Measurements from ENCODE around the gene METRN.
A peak's percentile ranks its signal among the peaks of the same experiment; 100 is the strongest.
"Not testable (repeated sequence)": the region's sequence is repeated elsewhere in the genome, so short reads cannot be mapped to it uniquely, and the experiment has no call there.

METRN gene

GRCh38 chr16:711084-711483 is 3.8 kb upstream of the METRN start:
- DNase-seq = no peak

- peak; percentile 29 for DNase-seq
These were observed 3.2 kb upstream of the METRN start for GRCh38 chr16:711548-712320.

- not testable (repeated sequence) for DNase-seq
These were observed 2.1 kb upstream of the METRN start for GRCh38 chr16:712740-713250.

- DNase-seq = no peak
These were observed 839 bp upstream of the METRN start for GRCh38 chr16:714079-714478.

- no peak for DNase-seq
These were observed 720 bp downstream of the METRN start for GRCh38 chr16:715477-716199.

- DNase-seq = no peak
These were observed 1.3 kb downstream of the METRN start for GRCh38 chr16:716200-716568.

GRCh38 chr16:716768-717325 is 1.9 kb downstream of the METRN start:
- DNase-seq = no peak

GRCh38 chr16:717450-718245 is 2.7 kb downstream of the METRN start:
- no peak for DNase-seq

GRCh38 chr16:718389-718788 is 3.5 kb downstream of the METRN start:
- DNase-seq = no peak

- no peak for DNase-seq
These were observed 4.0 kb downstream of the METRN start for GRCh38 chr16:718922-719321.

- peak; percentile 58 for DNase-seq
These were observed 5.0 kb downstream of the METRN start for GRCh38 chr16:719815-720446.

GRCh38 chr16:720447-720989 is 5.6 kb downstream of the METRN start:
- DNase-seq = peak; percentile 33

GRCh38 chr16:720990-721764 is 6.3 kb downstream of the METRN start, which contains the start of gene ANTKMT:
Gene ANTKMT, plus strand, starts transcription at chr16:721146. Its CDS starts 129 bp downstream, at chr16:721275.
- DNase-seq = peak; percentile 68

- no peak for DNase-seq
These were observed 7.0 kb downstream of the METRN start for GRCh38 chr16:721765-722540.

GRCh38 chr16:722835-723633 is 8.1 kb downstream of the METRN start:
- no peak for DNase-seq

GRCh38 chr16:723695-724094 is 8.8 kb downstream of the METRN start:
- no peak for DNase-seq

- DNase-seq = no peak
These were observed 9.5 kb downstream of the METRN start for GRCh38 chr16:724188-725040.

GRCh38 chr16:725041-725376 is 10.1 kb downstream of the METRN start:
- DNase-seq = no peak

All from DMS79 (cell line).